Fibroblast of skin of right quadriceps (primary cell): ENCODE results near the gene IFNL1.
"Not testable (repeated sequence)": the region's sequence is repeated elsewhere in the genome, so short reads cannot be mapped to it uniquely, and the experiment has no call there.

Source experiments
- DNase-seq: peaks from one replicate; pipeline ENCODE4 v3.0.0-alpha.2; 2013

The IFNL1 gene

DNA sequence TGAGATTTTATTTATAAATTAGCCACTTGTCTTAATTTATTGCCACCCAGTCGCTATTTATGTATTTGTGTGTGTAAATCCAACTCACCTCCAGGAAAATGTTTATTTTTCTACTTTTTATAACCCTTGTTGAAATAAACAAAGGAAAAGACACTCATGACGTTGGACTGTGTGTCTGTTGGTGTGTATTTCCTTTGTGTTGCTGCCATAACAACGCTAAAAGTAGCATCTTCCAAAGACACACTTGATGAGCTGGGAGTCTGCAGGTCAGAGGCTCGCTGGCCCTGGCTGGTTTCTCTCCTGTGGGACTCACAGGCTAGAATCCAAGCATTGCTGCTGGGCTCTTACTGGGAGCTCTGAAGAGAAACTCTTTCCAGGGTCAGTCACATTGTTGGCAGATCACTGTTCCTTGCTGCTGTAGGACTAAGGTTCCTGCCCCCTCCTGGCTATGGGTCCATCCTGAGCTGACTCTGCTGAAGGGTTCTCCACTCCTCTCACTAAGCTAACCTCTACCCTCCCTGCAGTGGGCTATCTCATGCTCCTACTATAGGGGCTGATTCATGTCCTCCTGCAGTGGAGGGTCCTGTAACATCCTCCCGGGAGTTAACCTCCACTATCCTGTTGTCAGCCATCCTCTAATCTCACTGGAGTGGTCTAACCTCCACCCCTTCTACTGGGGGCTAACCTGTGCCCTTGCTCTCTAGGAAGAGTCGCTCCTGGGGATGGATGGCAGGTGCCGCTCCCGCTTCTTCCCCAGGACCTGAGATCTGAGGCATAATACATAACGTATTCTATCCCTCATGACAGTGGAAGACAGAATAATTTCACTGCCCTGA lies 26.0 kb upstream of the IFNL1 start:
- DNase-seq, result no peak

GRCh38 chr19:39273859-39274258 lies 22.3 kb upstream of the IFNL1 start:
- DNase-seq, result not testable (repeated sequence)

DNA sequence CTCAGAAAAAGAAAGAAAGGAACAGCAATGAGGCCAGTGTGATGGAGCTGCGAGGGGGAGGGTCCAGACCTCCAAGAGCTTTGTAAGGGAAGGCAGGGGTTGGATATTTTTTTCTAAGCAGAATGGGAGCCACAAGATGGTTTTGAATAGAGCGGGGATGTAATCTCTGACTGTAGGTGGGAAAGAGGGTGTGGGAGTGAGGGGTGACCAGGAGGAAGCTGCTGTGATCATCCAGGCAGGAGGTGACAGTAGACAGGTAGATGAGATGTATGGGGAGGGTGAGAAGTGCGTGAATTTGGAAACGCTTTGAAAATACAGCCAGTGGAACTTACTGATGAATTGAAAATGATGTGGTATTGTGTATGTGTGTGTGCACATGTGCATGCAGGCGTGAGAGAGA lies 20.6 kb upstream of the IFNL1 start:
- DNase-seq, result no peak

DNA sequence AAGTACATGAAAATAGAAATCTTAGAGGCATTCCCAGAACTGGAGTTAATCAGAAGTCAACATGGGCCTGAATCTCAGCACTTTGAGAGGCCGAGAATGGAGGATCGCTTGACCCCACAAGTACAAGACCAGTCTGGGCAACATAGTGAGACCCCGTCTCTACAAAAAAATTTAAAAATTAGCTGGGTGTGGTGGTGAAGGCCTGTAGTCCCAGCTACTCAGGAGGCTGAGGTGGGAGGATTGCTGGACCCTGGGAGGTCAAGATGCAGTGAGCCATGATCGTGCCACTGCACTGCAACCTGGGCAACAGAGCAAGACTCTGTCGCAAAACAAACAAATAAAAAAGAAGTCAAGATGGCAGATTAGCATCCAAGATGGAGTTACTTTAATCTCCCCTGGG lies 19.5 kb upstream of the IFNL1 start:
- DNase-seq, result no peak

GRCh38 chr19:39277598-39277997 lies 18.6 kb upstream of the IFNL1 start:
- DNase-seq, result no peak

DNA sequence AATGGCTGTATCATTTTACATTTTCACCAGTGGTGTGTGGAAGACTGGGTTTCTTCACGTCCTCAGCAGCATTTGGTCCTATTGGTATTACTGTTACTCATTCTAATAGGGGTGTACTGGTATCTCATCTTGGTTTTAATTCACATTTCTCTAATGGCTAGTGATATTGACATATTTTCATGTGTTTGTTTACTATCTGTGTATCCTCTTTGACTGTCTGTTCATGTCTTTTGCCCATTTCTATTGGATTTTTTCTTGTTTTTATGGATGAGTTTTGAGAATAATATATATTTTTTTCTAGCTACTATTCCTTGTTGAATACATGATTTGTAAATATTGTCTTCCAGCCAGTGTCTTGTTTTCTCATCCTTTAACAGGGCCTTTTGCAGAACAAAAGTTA lies 14.2 kb upstream of the IFNL1 start:
- no peak for DNase-seq

DNA sequence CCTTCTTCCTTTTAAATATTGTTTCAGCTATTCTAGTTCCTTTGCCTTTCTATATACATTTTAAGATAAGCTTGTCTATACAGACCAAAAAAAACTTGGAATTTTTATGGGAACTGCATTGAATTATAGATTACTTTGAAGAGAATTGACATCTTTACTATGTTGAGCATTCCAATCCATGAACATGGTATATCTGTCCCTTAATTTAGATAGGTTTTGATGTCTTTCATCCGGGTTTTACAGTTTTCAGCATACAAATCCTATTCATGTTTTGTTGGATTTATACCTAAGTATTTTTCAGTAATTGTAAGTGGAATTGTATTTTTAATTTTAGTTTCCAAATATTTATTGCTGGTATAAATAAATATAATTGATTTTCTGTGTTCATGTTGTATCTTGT lies 12.2 kb upstream of the IFNL1 start:
- DNase-seq, result no peak

GRCh38 chr19:39293394-39293793 lies 2.8 kb upstream of the IFNL1 start:
- no peak for DNase-seq

- DNase-seq, result no peak
These were observed 699 bp downstream of the IFNL1 start for GRCh38 chr19:39296906-39297305.

- DNase-seq, result no peak
These were observed 1.9 kb downstream of the IFNL1 start for GRCh38 chr19:39297931-39298634.

- DNase-seq, result no peak
These were observed 3.2 kb downstream of the IFNL1 start for GRCh38 chr19:39299404-39299803.

DNA sequence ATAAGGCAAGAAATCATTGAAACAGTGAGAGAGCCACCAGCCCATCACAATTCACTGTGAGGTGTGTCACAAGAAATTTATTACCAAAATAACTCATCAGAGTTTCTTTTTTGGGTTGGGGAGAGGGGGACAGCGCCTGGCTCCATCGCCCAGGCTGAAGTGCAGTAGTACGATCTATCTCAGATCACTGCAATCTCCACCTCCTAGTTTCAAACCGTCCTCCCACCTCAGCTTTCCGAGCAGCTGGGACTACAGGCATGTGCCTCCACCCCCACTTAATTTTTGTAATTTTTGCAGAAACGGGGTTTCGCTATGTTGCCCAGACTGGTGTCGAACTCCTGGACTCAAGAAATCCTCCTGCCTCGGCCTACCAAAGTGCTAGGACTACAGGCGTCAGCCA lies 3.6 kb downstream of the IFNL1 start:
- DNase-seq, result no peak

DNA sequence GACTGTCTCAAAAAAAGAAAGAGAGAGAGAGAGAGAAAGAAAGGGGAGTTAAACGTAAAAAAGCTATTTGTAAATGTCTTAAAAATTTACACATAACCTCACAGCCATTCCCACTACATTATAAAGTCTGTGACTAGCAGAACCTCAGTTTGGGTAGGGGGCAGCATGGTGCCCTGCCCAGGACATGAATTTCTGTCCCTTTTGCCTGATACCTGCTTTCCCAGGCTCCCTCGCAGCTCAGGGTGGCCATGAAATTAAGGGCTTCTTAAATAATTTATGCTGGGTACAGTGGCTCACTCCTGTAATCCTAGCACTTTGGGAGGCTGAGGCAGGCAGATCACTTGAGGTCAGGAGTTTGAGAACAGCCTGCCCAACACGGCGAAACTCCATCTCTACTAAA lies 4.8 kb downstream of the IFNL1 start:
- DNase-seq, result no peak

GRCh38 chr19:39301562-39301961 lies 5.4 kb downstream of the IFNL1 start:
- DNase-seq, result no peak

DNA sequence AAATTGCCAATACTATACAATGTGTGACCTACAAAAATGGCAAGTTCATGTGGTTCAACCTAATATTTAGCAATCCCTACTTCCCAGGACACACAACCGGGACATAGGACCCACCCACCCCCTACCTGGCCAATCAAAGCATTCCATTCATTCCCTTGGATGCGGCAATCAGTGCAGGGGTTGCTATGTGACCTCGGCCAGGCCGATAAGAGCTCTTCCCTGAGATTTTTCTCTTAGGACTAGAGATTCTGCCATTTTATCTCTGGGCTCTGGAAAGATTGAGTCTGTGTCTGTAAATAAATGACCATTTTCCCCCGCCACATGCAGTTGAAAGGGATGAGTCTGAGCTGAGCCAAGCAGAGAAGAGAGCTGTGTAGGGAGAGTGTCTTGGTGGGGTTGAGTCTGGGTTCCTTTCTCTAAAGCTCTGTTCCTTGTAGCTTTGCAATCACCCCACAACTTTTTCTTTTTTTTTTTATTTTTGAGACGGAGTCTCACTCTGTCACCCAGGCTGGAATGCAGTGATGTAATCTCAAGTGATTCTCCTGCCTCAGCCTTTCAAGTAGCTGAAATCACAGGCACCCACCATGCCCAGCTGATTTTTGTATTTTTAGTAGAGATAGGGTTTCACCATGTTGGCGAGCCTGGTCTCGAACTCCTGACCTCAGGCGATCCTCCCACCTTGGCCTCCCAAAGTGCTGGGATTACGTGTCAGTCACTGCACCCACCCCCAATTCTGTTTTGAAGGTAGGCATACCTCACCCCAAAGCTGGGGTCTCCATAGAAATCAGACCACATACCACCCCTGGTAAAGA lies 7.4 kb downstream of the IFNL1 start:
- no peak for DNase-seq

- no peak for DNase-seq
These were observed 7.9 kb downstream of the IFNL1 start for GRCh38 chr19:39304185-39304513.

DNA sequence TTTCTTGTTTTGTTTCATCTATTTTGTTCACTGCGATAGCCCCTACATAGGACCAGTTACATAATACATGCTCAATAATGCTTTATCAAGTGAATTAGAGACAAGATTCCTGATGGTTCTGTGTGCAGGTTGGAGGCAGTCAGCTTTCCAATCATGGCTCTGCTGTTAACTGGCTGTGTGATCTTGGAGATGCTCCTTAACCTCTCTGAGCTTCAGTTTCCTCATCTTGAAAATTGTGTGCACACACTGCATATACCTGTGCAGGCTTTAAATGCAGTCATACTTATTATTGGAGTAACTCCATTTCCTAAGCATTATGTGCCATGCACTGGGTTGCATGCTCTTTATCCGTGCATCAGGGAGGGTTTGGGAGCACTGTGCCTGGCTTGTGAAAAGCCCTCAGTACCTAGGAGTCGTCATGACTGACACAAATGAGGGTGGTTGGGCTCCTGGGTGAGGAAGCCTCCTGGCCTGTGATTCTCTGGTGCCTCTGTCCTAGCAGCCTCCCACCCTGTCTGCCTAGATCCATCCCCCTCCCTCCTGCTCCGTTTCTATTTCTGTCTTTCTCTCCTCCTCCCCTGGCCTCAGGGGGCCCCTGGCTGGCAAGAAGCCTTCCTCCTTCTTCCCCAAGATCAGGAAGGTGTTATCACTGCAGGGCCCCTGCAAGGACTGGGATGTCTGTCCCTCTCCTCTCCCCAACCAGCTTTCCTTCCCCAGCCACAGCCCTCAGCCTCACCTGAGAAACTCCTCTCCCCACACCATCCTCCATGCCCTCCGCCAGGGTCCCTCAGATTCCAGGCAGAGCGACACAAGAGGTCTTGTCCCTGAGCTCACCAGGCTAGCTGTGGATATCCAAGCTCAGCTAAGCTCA lies 8.7 kb downstream of the IFNL1 start:
- DNase-seq, result no peak

- no peak for DNase-seq
These were observed 9.9 kb downstream of the IFNL1 start for GRCh38 chr19:39306075-39306474.

DNA sequence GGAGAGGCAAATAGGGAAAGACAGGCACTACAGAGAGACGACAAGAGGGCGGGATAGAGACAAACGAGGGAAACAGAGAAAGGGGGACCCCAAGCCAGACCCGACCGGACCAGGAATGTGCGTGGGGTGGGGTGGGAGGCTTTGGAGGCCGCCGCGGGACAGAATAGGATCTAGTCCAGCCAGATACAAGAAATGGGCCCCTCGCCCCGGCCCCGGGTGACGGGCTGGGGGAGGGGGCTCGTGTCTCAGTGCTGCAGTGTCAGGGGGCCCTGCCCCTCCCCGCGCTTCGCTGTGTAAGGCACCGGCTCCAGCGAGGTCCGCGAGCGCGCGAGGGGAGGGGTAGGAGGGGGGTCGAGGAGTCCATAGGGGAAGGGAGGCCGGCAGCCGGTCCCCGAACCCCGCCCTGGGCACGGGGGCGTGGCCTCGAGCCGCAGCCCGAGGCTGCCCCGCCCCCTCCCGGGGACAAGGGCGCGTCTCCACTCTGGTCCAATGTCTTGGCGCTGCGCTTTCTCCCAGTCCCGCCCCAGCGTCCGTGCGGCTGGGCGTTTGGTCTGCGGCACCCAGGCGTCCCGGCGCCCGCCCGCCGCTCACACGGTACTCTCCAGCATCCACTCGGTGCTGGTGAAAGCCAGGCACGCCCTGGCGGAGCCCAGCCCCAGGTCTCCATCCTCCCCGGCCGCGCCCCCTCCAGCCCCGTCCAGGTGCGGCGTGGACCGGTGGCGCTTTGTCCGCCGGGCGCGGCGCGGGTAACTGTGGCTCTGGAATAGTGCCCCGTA lies 11.0 kb downstream of the IFNL1 start:
- DNase-seq, result no peak

- no peak for DNase-seq
These were observed 11.8 kb downstream of the IFNL1 start for GRCh38 chr19:39307822-39308530.
